ENCODE data around the gene PRR22.
"Not testable (repeated sequence)": the region's sequence is repeated elsewhere in the genome, so short reads cannot be mapped to it uniquely, and the experiment has no call there.

Gene PRR22

GRCh38 chr19:5785423-5785822, 877 bp upstream of the PRR22 start:
- no peak for DNase-seq

GRCh38 chr19:5782945-5783919, 1.3 kb downstream of the PRR22 start:
- Histone ChIP-seq H3K4me1 (ENCODE audit: insufficient read depth, low read length) (no peaks in the 10 kb centered on the region), H3K36me3 (ENCODE audit: insufficient read depth, low read length) (peaks cover 47% of the 10 kb centered on the region), H4K20me1 (ENCODE audit: insufficient read depth, low read length) (peaks cover 35% of the 10 kb centered on the region)

More at GRCh38 chr19:5785423-5785822, 877 bp upstream of the PRR22 start:
- Histone ChIP-seq H3K36me3 (ENCODE audit: insufficient read depth, low read length) (peaks cover 67% of the 10 kb centered on the region), H3K4me2 (ENCODE audit: insufficient read depth, low read length) (no peak overlapping the region), H3K9ac (ENCODE audit: low read depth, low read length) (no peak overlapping the region), H2AFZ (ENCODE audit: low read depth, low read length) (no peak overlapping the region), H4K20me1 (ENCODE audit: insufficient read depth, low read length) (peaks cover 53% of the 10 kb centered on the region), H3K27ac (ENCODE audit: low read length) (no peak overlapping the region), H3K79me2 (ENCODE audit: insufficient read depth, low read length) (peaks cover 15% of the 10 kb centered on the region), H3K9me3 (ENCODE audit: insufficient read depth, low read length, severe bottlenecking) (no peaks in the 10 kb centered on the region), H3K4me1 (ENCODE audit: insufficient read depth, low read length) (peaks cover 16% of the 10 kb centered on the region), H3K4me3 (ENCODE audit: low read depth in 1 of 2, low read length in 2 of 2) (no peak overlapping the region), H3K27me3 (ENCODE audit: insufficient read depth, low read length, poor library complexity) (no peaks in the 10 kb centered on the region)
- TF ChIP-seq EZH2 (IDR thresholded peaks at IDR 0.05; ENCODE audit: borderline replicate concordance, low read depth, low read length, severe bottlenecking) (no peak), CTCF (IDR thresholded peaks at IDR 0.05; ENCODE audit: borderline replicate concordance, extremely low read depth, low read length, poor library complexity, severe bottlenecking) (no peak)
- ATAC-seq (ENCODE audit: insufficient read depth, low read depth): no peak

GRCh38 chr19:5782322-5782721, 2.2 kb downstream of the PRR22 start:
- H3K4me3 ChIP-seq (ENCODE audit: low read depth in 1 of 2, low read length in 2 of 2): no peak overlapping the region
- H3K27ac ChIP-seq (ENCODE audit: low read length): no peak overlapping the region
- no peak overlapping the region for H3K4me2 ChIP-seq (ENCODE audit: insufficient read depth, low read length)
- no peak overlapping the region for H2AFZ ChIP-seq (ENCODE audit: low read depth, low read length)
- H3K27me3 ChIP-seq (ENCODE audit: insufficient read depth, low read length, poor library complexity): no peaks in the 10 kb centered on the region
- H3K9ac ChIP-seq (ENCODE audit: low read depth, low read length): no peak overlapping the region
- H3K9me3 ChIP-seq (ENCODE audit: insufficient read depth, low read length, severe bottlenecking): no peaks in the 10 kb centered on the region
- ATAC-seq (ENCODE audit: insufficient read depth, low read depth): peak; percentile 24; the same call in 2 of the 3 replicates
- peaks cover 26% of the 10 kb centered on the region for H4K20me1 ChIP-seq (ENCODE audit: insufficient read depth, low read length)
- no peaks in the 10 kb centered on the region for H3K4me1 ChIP-seq (ENCODE audit: insufficient read depth, low read length)
- TF ChIP-seq EZH2 (IDR thresholded peaks at IDR 0.05; ENCODE audit: borderline replicate concordance, low read depth, low read length, severe bottlenecking) (no peak), CTCF (IDR thresholded peaks at IDR 0.05; ENCODE audit: borderline replicate concordance, extremely low read depth, low read length, poor library complexity, severe bottlenecking) (no peak)
- no peak for DNase-seq
- peaks cover 38% of the 10 kb centered on the region for H3K36me3 ChIP-seq (ENCODE audit: insufficient read depth, low read length)
- H3K79me2 ChIP-seq (ENCODE audit: insufficient read depth, low read length): no peaks in the 10 kb centered on the region

More at GRCh38 chr19:5782945-5783919, 1.3 kb downstream of the PRR22 start:
- no peak overlapping the region for H3K27ac ChIP-seq (ENCODE audit: low read length)
- no peaks in the 10 kb centered on the region for H3K79me2 ChIP-seq (ENCODE audit: insufficient read depth, low read length)
- DNase-seq (no peak), ATAC-seq (ENCODE audit: insufficient read depth, low read depth) (0 out of 3 replicates have a peak, but pooled peaks have one; percentile 20)
- no peaks in the 10 kb centered on the region for H3K9me3 ChIP-seq (ENCODE audit: insufficient read depth, low read length, severe bottlenecking)
- no peaks in the 10 kb centered on the region for H3K27me3 ChIP-seq (ENCODE audit: insufficient read depth, low read length, poor library complexity)
- no peak overlapping the region for H2AFZ ChIP-seq (ENCODE audit: low read depth, low read length)
- TF ChIP-seq CTCF (IDR thresholded peaks at IDR 0.05; ENCODE audit: borderline replicate concordance, extremely low read depth, low read length, poor library complexity, severe bottlenecking): no peak
- no peak for TF ChIP-seq EZH2 (IDR thresholded peaks at IDR 0.05; ENCODE audit: borderline replicate concordance, low read depth, low read length, severe bottlenecking)
- no peak overlapping the region for H3K4me2 ChIP-seq (ENCODE audit: insufficient read depth, low read length)
- no peak overlapping the region for H3K4me3 ChIP-seq (ENCODE audit: low read depth in 1 of 2, low read length in 2 of 2)
- H3K9ac ChIP-seq (ENCODE audit: low read depth, low read length): no peak overlapping the region

GRCh38 chr19:5780916-5781315, 3.6 kb downstream of the PRR22 start:
- DNase-seq; H3K4me3 ChIP-seq (ENCODE audit: low read depth in 1 of 2, low read length in 2 of 2); ATAC-seq (ENCODE audit: insufficient read depth, low read depth); H3K9me3 ChIP-seq (ENCODE audit: insufficient read depth, low read length, severe bottlenecking); H3K9ac ChIP-seq (ENCODE audit: low read depth, low read length); H3K4me1 ChIP-seq (ENCODE audit: insufficient read depth, low read length); H3K79me2 ChIP-seq (ENCODE audit: insufficient read depth, low read length); H3K4me2 ChIP-seq (ENCODE audit: insufficient read depth, low read length); H3K27me3 ChIP-seq (ENCODE audit: insufficient read depth, low read length, poor library complexity); H3K27ac ChIP-seq (ENCODE audit: low read length); H2AFZ ChIP-seq (ENCODE audit: low read depth, low read length): not testable (repeated sequence)
- Histone ChIP-seq H4K20me1 (ENCODE audit: insufficient read depth, low read length) (peaks cover 15% of the 10 kb centered on the region), H3K36me3 (ENCODE audit: insufficient read depth, low read length) (peaks cover 24% of the 10 kb centered on the region)
